SK-N-SH (cell line): ENCODE measurements around the gene VGLL4.

Source experiments
- CTCF ChIP-seq: fragments of 200-600 bp; sonication (generic); IDR thresholded peaks from 2 replicates; pipeline ENCODE4 v1.6.1; 2017; ENCODE audit warnings: antibody characterized with exemption, mild to moderate bottlenecking, moderate library complexity
- EP300 ChIP-seq, 2 experiments: IDR thresholded peaks; 2 replicates each; pipeline versions ENCODE4 v1.4.0 to v1.6.1; 2012; ENCODE audit warnings: borderline replicate concordance in 1 of 2, low read depth in 1 of 2, low read length in 1 of 2
- MAX ChIP-seq: IDR thresholded peaks from 2 replicates; pipeline ENCODE4 v1.4.0; 2012; ENCODE audit warnings: low read depth
- USF1 ChIP-seq: IDR thresholded peaks from 2 replicates; pipeline ENCODE4 v1.4.0; 2012; ENCODE audit warnings: low read depth, borderline replicate concordance
- YY1 ChIP-seq: IDR thresholded peaks from 2 replicates; pipeline ENCODE4 v1.4.0; 2012; ENCODE audit warnings: low read depth, mild to moderate bottlenecking

- no peak for TF ChIP-seq EP300 (IDR thresholded peaks at IDR 0.05; ENCODE audit: borderline replicate concordance in 1 of 2, low read depth in 1 of 2, low read length in 1 of 2)
- TF ChIP-seq USF1 = no peak
- TF ChIP-seq CTCF = no peak
- TF ChIP-seq YY1 = no peak
- TF ChIP-seq MAX = no peak
Measured at GRCh38 chr3:11643201-11643603, 513 bp downstream of the VGLL4 start.
